Gastroesophageal sphincter (tissue), 2 donors: ENCODE results near the gene WDR47.

Experiments used
- POLR2A ChIP-seq, 2 donors: fragments of 450-650 bp; IDR thresholded peaks; one replicate each; pipeline ENCODE4 v1.6.1; 2017; ENCODE audit warnings: antibody characterized with exemption in 2 of 2, mild to moderate bottlenecking in 2 of 2, moderate library complexity in 1 of 2
- POLR2AphosphoS5 ChIP-seq: sonication (generic); formaldehyde crosslinking; IDR thresholded peaks from one replicate; pipeline ENCODE4 v1.6.1; 2017; ENCODE audit warnings: antibody characterized with exemption

DNA sequence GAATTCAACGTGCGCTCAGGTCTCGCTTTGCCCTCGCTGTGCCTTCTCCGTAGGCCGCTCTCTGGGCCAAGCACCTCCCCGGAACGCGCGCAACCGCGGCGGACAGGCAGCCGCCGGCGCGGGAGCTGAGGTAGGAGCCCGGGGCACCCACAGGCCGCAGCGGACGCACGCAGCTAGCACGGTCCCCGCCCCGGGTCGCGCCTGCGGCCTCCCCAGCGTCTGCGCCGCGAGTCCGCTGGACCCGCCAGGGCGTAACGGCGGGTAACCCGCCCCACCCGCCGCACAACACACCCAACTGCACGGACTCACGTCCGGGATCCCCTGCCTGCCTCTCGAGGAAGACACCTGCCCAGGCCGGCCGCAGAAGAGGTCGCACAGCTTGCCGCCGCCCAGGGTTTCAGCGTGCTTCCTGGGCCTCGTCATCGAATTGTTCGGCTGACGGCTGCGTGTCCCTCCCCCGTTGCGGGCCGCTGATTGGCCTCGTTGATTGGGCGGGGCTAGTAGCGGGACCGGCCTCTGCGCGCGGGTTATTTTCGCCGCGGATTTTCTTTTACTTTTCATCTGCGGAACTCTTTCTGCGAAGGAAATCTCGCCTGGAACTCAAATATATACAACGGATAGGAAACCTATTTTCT, 78.7 kb downstream of the WDR47 start, which contains the start of gene CLCC1:
- TF ChIP-seq POLR2A (IDR thresholded peaks at IDR 0.05) (peak; percentile 78 to 86), POLR2AphosphoS5 (peak; percentile 92)
